Skin epidermis (tissue), 12 donors: ENCODE data around the gene SCN1B.
"Not testable (repeated sequence)": the region's sequence is repeated elsewhere in the genome, so short reads cannot be mapped to it uniquely, and the experiment has no call there.

ENCODE experiments used
- H3K27ac ChIP-seq, 21 experiments: fragments of 200-600 bp; sonication (generic) in 11 of 21; one replicate each; pipeline ENCODE4 v1.5.0; 2020; ENCODE audit warnings: mild to moderate bottlenecking in 3 of 21, inconsistent platforms in 2 of 21, moderate library complexity in 2 of 21
- H3K4me3 ChIP-seq, 7 experiments: fragments of 200-600 bp; sonication (generic) in 2 of 7; one replicate each; pipeline ENCODE4 v1.5.0; 2020; ENCODE audit warnings: inconsistent platforms in 2 of 7, mild to moderate bottlenecking in 2 of 7, moderate library complexity in 1 of 7

SCN1B gene

GRCh38 chr19:35048911-35049411 lies 18.7 kb downstream of the SCN1B start:
- H3K27ac ChIP-seq = no peak overlapping the region
- no peak overlapping the region for H3K4me3 ChIP-seq

DNA sequence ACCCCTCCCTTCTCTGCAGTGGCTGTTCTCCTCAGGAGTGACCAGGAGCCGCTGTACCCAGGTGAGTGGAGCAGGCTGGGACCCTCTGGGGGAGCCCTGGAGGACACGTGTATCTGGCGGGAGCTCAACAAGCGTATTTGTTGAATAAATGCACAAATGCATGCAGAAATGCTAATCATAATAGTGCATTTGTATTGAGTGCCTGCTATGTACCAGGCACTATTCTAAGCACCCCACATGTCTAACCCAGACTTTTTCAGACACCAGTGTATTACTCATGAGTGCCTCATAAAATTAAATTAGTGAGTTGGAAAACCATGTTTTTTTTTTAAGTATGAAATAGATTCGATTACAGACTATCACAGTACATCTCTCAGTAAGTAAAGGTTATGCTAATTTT lies 19.2 kb downstream of the SCN1B start:
- Histone ChIP-seq H3K4me3 (no peak overlapping the region), H3K27ac (no peak overlapping the region)

GRCh38 chr19:35050662-35051061 lies 20.4 kb downstream of the SCN1B start:
- not testable (repeated sequence) for H3K4me3 ChIP-seq, H3K27ac ChIP-seq

DNA sequence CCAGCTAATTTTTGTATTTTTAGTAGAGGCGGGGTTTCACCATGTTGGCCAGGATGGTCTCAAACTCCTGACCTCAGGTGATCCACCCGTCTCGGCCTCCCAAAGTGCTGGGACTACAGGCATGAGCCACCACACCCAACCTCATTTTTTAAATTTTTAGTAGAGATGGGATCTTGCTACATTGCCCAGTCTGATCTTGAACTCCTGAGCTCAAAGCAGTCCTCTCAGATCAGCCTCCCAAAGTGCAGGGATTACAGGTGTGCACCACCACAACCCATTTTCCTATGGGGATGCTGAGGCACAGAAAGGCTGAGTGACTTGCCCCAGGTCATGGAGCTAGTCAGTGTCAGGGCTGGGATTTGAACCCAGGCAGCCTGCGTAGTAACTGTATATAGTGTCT lies 21.0 kb downstream of the SCN1B start:
- not testable (repeated sequence) for H3K4me3 ChIP-seq, H3K27ac ChIP-seq

DNA sequence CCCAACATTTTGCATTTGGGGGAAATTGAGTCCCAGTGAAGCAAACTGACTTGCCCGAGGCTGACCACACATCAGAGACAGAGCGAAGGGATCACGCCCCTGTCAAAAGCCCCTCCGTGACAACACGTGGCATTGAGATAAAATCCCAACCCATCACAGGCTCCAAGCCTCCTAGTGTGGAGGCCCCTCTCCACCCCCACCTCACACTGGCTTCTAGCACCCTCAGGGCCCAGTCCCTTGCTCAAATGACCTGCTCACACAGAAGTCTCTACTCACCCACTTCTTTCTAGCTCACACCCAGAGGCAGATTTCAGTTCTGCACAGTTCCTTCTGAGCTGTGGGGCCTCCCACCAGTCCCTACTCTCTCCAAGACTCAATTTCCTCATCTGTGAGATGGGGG lies 21.5 kb downstream of the SCN1B start:
- H3K27ac ChIP-seq = no peak overlapping the region
- no peak overlapping the region for H3K4me3 ChIP-seq

GRCh38 chr19:35052599-35053190 lies 22.4 kb downstream of the SCN1B start:
- Histone ChIP-seq H3K4me3 (no peak overlapping the region), H3K27ac (no peak overlapping the region)

DNA sequence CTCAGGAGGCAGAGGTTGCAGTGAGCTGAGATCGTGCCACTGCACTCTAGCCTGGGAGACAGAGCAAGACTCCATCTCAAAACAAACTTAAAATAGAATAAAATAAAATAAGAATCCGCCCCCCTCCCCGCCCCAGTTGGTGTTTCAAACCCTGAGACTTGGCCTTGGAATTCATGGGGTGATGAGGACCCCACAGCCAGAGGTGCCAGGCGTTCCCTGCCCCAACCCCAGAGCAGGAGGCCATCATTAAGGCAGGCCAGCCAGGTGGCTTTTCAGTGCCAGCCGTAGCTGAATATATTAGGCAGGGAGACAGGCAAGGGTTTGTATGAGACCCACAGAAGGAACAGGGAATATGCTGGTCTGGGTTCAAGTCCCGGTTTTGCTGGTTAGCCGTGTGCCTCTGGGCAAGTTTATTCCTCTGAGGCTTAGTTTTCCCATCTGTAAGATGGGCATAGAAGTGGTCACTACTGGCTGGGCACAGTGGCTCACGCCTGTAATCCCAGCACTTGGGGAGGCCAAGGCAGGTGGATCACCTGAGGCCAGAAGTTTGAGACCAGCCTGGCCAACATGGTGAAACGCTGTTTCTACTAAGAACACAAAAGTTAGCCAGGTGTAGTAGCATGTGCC lies 23.5 kb downstream of the SCN1B start:
- Histone ChIP-seq H3K4me3 (no peak overlapping the region), H3K27ac (no peak overlapping the region)

DNA sequence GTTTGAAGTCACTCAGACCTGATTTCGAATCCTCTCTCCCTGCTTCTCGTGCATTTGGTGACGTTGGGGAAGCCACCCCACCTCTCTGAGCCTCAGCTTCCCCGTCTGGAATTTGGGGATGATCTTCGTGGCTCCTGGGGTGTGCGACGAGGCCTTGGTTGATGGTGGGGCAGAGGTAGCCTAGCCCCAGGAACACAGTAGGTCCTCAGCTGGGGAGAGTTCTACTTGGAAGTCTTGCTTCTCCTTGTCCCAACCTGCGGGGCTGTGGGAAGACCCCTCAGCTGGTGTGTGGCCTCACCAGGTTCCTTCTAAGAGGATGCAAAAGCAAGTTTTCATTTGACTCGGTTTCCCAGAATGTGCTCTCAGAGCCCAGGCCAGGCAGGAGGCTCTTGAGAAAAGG lies 24.4 kb downstream of the SCN1B start:
- Histone ChIP-seq H3K4me3 (no peak overlapping the region), H3K27ac (no peak overlapping the region)

DNA sequence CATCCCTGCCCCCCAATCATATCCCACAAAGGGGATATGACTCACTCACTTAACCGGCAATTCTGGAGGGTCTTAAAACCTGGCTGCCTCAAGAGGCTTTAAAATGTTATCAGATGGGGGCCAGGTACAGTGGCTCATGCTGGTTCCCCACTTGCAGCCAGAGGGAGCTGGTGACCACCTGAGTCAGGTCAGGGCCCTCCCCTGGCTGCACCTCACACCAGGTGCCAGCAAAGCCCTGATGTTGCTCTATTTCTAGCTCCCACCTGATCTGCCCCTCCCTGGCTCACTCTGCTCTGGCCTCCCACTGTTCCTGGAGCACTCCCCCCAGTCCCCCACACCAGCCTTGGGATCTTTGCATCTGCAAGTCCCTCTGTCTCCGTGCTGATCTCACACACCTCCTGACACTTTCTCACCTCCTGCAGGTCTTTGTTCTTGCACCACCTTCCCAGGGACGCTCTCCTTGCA lies 25.5 kb downstream of the SCN1B start:
- Histone ChIP-seq H3K4me3 (no peak overlapping the region), H3K27ac (no peak overlapping the region)

GRCh38 chr19:35056513-35057063 lies 26.3 kb downstream of the SCN1B start:
- H3K4me3 ChIP-seq = no peak overlapping the region
- no peak overlapping the region for H3K27ac ChIP-seq

- H3K27ac ChIP-seq = no peak overlapping the region
- no peak overlapping the region for H3K4me3 ChIP-seq
Measured at GRCh38 chr19:35058370-35058769, 28.1 kb downstream of the SCN1B start.

DNA sequence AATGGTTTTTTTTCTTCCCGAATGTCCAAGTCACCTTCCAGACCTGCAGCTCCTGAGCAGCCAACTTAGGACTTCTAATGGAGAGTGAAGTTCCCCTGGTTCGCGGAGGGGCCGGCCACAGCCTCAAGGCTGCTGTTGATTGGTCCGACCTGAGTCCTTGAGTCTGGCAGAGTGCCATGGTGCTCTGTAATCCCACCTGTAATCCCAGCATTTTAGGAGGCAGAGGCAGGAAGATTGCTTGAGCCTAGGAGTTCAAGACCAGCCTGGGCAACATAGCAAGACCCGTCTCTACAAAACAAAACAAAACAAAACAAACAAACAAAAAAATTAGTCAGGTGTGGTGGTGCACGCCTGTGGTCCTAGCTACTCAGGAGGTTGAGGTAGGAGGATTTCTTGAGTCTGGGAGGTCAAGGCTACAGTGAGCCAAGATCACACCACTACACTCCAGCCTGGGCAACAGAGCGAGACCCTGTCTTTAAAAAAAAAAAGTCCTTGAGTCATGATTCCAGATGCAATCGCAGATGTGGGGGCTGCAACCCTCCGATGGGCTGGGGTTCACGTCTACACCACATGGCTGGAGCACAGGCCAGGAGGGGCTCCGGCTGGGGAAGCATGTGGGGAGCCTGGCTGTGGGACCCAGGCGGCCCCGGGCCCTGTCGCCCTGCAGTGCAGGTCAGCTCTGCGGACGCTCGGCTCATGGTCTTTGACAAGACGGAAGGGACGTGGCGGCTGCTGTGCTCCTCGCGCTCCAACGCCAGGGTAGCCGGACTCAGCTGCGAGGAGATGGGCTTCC lies 28.9 kb downstream of the SCN1B start:
- Histone ChIP-seq H3K4me3 (no peak overlapping the region), H3K27ac (no peak overlapping the region)

GRCh38 chr19:35059799-35060091 lies 29.5 kb downstream of the SCN1B start:
- no peak overlapping the region for H3K27ac ChIP-seq
- H3K4me3 ChIP-seq = no peak overlapping the region

DNA sequence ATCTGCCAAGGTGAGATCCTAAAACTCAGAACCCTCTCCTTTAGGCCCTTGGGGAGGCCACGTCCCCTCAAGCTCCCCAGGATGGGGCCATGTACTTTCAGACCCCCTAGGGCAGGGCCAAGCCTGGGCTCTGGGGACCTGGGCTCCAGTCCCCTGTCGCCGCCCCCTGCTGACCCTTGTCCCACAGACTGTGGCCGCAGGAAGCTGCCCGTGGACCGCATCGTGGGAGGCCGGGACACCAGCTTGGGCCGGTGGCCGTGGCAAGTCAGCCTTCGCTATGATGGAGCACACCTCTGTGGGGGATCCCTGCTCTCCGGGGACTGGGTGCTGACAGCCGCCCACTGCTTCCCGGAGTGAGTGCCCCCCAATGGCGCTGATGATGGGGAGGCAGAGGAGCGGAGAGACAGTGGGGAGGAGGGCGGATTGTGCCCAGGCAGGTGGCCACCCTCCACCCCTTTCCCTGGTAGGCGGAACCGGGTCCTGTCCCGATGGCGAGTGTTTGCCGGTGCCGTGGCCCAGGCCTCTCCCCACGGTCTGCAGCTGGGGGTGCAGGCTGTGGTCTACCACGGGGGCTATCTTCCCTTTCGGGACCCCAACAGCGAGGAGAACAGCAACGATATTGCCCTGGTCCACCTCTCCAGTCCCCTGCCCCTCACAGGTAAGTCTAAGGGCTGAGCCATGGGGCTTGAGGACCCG lies 30.0 kb downstream of the SCN1B start:
- Histone ChIP-seq H3K27ac (no peak overlapping the region), H3K4me3 (no peak overlapping the region)

DNA sequence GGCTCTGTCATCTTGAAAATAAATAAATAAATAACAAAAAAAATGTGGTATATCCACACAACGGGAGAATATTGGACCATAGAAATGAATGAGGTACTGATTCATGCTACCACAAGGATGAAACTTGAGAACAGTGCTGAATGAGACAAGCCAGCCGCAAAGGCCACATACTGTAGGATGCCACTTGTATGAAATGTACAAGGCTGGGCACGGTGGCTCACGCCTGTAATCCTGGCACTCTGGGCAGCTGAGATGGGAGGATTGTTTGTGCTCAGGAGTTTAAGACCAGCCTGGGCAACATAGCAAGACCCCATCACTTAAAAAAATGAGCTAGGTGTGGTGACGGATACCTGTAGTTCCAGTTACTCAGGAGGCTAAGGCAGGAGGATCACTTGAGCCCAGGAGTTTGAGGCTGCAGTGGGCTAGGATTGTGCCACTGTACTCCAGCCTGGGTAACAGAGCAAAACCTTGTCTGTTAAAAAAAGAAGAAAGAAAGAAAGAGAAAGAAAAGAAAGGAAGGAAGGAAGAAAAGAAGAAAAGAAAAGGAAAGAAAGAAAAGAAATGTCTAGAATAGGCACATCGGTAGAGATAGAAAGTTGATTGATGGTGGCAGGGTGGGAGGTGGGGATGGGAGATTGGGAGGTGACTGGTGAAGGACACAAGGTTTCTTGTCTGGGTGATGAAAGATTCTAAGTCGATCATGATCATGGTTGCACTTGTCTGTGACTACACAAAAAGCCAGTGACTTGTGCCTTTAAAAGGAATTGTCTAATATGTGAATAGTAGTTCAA lies 31.5 kb downstream of the SCN1B start:
- no peak overlapping the region for H3K27ac ChIP-seq

GRCh38 chr19:35062942-35063341 lies 32.7 kb downstream of the SCN1B start:
- no peak overlapping the region for H3K4me3 ChIP-seq
- no peak overlapping the region for H3K27ac ChIP-seq

More for the DNA sequence above, 31.5 kb downstream of the SCN1B start:
- no peak overlapping the region for H3K4me3 ChIP-seq

- H3K4me3 ChIP-seq = no peak overlapping the region
- H3K27ac ChIP-seq = no peak overlapping the region
Measured at GRCh38 chr19:35063940-35064818, 33.9 kb downstream of the SCN1B start.

DNA sequence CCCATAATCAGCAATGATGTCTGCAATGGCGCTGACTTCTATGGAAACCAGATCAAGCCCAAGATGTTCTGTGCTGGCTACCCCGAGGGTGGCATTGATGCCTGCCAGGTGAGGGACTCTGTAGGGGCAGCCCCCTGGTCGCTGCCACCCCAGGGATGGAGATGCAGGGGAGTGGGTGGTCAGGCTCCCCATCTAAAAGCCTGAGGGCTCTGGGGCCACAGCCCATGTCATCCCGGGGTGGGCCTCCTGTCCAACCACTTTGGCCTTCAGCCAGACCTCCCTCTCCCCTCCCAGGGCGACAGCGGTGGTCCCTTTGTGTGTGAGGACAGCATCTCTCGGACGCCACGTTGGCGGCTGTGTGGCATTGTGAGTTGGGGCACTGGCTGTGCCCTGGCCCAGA lies 35.3 kb downstream of the SCN1B start:
- Histone ChIP-seq H3K4me3 (no peak overlapping the region), H3K27ac (no peak overlapping the region)

DNA sequence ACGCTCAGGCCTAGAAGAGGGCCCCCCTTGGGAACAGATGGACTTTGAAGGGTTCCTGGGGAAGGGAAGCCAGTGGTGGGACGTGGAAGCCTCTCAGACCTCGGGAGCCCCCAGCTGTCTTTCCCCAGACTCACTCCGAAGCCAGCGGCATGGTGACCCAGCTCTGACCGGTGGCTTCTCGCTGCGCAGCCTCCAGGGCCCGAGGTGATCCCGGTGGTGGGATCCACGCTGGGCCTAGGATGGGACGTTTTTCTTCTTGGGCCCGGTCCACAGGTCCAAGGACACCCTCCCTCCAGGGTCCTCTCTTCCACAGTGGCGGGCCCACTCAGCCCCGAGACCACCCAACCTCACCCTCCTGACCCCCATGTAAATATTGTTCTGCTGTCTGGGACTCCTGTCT lies 35.9 kb downstream of the SCN1B start:
- no peak overlapping the region for H3K4me3 ChIP-seq
- no peak overlapping the region for H3K27ac ChIP-seq
